Thyroid gland (tissue), 4 donors: ENCODE measurements around the gene CREG2.

Experiments
- CTCF ChIP-seq, 6 experiments: fragments of 200-600 bp in 3 of 6; fragments of 450-650 bp in 3 of 6; sonication (generic) in 3 of 6; IDR thresholded peaks; one replicate each; pipeline ENCODE4 v1.5.1; 2016 to 2019; ENCODE audit warnings: antibody characterized with exemption in 6 of 6, mild to moderate bottlenecking in 2 of 6, inconsistent platforms in 1 of 6, moderate library complexity in 1 of 6
- POLR2A ChIP-seq, 2 donors: fragments of 450-650 bp; IDR thresholded peaks; one replicate each; pipeline ENCODE4 v1.6.1; 2017; ENCODE audit warnings: antibody characterized with exemption in 2 of 2, mild to moderate bottlenecking in 2 of 2, moderate library complexity in 1 of 2

GRCh38 chr2:101296371-101296770 is 90.9 kb downstream of the CREG2 start:
- TF ChIP-seq CTCF (IDR thresholded peaks at IDR 0.05) (no peak), POLR2A (IDR thresholded peaks at IDR 0.05) (no peak)
